WTC11 (cell line): ENCODE results near the gene THSD7B.

Experiments
- CBFB ChIP-seq: sonication (generic); formaldehyde crosslinking; IDR thresholded peaks from 2 replicates; pipeline ENCODE4 v1.8.1; 2022; ENCODE audit warnings: mild to moderate bottlenecking, low read depth, missing genetic modification reagents
- FOXK1 ChIP-seq: sonication (generic); formaldehyde crosslinking; IDR thresholded peaks from 2 replicates; pipeline ENCODE4 v1.8.0; 2022; ENCODE audit warnings: mild to moderate bottlenecking, moderate library complexity, missing genetic modification reagents
- JUN ChIP-seq: sonication (generic); formaldehyde crosslinking; IDR thresholded peaks from 2 replicates; pipeline ENCODE4 v1.8.0; 2023; ENCODE audit warnings: mild to moderate bottlenecking, missing genetic modification reagents
- NFYB ChIP-seq: sonication (generic); formaldehyde crosslinking; conservative IDR thresholded peaks from 2 replicates; pipeline ENCODE4 v1.8.0; 2022; ENCODE audit warnings: low read depth, missing genetic modification reagents
- NR2C2 ChIP-seq: sonication (generic); formaldehyde crosslinking; IDR thresholded peaks from 2 replicates; pipeline ENCODE4 v1.8.0; 2022; ENCODE audit warnings: mild to moderate bottlenecking, missing genetic modification reagents
- TEAD4 ChIP-seq: sonication (generic); formaldehyde crosslinking; IDR thresholded peaks from 2 replicates; pipeline ENCODE4 v1.8.0; 2022; ENCODE audit warnings: mild to moderate bottlenecking, missing genetic modification reagents
- ZBTB21 ChIP-seq: sonication (generic); formaldehyde crosslinking; IDR thresholded peaks from 2 replicates; pipeline ENCODE4 v1.8.1; 2023; ENCODE audit warnings: mild to moderate bottlenecking, missing genetic modification reagents, borderline replicate concordance
- ZNF232 ChIP-seq: sonication (generic); formaldehyde crosslinking; IDR thresholded peaks from 2 replicates; pipeline ENCODE4 v1.8.0; 2022; ENCODE audit warnings: mild to moderate bottlenecking, missing genetic modification reagents
- TF ChIP-seq, protein P1 (sequence below): fragments of 200-600 bp; IDR thresholded peaks from 2 replicates; pipeline ENCODE4 v1.8.0; 2022; ENCODE audit warnings: antibody characterized with exemption
- TF ChIP-seq, protein P2 (sequence below): sonication (generic); formaldehyde crosslinking; IDR thresholded peaks from 2 replicates; pipeline ENCODE4 v1.8.1; 2023; ENCODE audit warnings: mild to moderate bottlenecking, missing genetic modification reagents
- TF ChIP-seq, protein P3 (sequence below): sonication (generic); formaldehyde crosslinking; IDR thresholded peaks from 2 replicates; pipeline ENCODE4 v1.8.0; 2022; ENCODE audit warnings: missing genetic modification reagents

DNA sequence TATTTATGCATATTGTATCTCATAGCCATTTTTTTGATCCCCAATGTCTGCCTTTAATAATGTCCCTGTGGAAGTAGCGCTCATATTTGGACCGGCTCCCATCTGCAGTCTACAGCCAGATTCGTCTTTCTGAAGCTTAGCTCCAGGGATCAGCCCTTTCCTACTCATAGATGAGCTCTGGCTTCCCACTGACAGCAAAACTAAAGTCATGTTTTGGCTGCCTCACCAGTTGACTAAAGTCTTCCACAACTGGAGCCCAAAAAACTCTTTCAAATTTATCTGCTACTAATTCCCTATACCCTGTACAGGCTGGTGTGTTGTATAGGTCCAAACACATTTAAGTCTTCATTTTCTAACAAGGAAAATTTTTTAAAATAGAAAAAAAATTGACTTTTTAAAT, 904.8 kb downstream of the THSD7B start:
- TF ChIP-seq, protein P1, sequence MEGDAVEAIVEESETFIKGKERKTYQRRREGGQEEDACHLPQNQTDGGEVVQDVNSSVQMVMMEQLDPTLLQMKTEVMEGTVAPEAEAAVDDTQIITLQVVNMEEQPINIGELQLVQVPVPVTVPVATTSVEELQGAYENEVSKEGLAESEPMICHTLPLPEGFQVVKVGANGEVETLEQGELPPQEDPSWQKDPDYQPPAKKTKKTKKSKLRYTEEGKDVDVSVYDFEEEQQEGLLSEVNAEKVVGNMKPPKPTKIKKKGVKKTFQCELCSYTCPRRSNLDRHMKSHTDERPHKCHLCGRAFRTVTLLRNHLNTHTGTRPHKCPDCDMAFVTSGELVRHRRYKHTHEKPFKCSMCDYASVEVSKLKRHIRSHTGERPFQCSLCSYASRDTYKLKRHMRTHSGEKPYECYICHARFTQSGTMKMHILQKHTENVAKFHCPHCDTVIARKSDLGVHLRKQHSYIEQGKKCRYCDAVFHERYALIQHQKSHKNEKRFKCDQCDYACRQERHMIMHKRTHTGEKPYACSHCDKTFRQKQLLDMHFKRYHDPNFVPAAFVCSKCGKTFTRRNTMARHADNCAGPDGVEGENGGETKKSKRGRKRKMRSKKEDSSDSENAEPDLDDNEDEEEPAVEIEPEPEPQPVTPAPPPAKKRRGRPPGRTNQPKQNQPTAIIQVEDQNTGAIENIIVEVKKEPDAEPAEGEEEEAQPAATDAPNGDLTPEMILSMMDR = no peak
- TF ChIP-seq ZBTB21 (no peak), JUN (CRISPR knock-in tag) (no peak), CBFB (CRISPR knock-in tag) (no peak), TEAD4 (CRISPR knock-in tag) (no peak), NR2C2 (CRISPR knock-in tag) (no peak), ZNF232 (no peak), NFYB (CRISPR knock-in tag) (no peak), FOXK1 (CRISPR knock-in tag) (no peak)
- TF ChIP-seq, protein P2, sequence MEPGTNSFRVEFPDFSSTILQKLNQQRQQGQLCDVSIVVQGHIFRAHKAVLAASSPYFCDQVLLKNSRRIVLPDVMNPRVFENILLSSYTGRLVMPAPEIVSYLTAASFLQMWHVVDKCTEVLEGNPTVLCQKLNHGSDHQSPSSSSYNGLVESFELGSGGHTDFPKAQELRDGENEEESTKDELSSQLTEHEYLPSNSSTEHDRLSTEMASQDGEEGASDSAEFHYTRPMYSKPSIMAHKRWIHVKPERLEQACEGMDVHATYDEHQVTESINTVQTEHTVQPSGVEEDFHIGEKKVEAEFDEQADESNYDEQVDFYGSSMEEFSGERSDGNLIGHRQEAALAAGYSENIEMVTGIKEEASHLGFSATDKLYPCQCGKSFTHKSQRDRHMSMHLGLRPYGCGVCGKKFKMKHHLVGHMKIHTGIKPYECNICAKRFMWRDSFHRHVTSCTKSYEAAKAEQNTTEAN (CRISPR knock-in tag) = no peak
- TF ChIP-seq, protein P3, sequence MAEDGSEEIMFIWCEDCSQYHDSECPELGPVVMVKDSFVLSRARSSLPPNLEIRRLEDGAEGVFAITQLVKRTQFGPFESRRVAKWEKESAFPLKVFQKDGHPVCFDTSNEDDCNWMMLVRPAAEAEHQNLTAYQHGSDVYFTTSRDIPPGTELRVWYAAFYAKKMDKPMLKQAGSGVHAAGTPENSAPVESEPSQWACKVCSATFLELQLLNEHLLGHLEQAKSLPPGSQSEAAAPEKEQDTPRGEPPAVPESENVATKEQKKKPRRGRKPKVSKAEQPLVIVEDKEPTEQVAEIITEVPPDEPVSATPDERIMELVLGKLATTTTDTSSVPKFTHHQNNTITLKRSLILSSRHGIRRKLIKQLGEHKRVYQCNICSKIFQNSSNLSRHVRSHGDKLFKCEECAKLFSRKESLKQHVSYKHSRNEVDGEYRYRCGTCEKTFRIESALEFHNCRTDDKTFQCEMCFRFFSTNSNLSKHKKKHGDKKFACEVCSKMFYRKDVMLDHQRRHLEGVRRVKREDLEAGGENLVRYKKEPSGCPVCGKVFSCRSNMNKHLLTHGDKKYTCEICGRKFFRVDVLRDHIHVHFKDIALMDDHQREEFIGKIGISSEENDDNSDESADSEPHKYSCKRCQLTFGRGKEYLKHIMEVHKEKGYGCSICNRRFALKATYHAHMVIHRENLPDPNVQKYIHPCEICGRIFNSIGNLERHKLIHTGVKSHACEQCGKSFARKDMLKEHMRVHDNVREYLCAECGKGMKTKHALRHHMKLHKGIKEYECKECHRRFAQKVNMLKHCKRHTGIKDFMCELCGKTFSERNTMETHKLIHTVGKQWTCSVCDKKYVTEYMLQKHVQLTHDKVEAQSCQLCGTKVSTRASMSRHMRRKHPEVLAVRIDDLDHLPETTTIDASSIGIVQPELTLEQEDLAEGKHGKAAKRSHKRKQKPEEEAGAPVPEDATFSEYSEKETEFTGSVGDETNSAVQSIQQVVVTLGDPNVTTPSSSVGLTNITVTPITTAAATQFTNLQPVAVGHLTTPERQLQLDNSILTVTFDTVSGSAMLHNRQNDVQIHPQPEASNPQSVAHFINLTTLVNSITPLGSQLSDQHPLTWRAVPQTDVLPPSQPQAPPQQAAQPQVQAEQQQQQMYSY = no peak
